A549 (cell line): ENCODE measurements around the gene LMF2. TPM values are rescaled to one million over a fixed set of nuclear protein-coding genes. Genes with fewer than 3 reads are reported as not detected.

Experiments used
- ATAC-seq, 2 experiments: fragments of 200-7000 bp in 1 of 2; fragments of >200 bp in 1 of 2; cut with Nextera tagmentation in 1 of 2; cut with Tn5 transposase in 1 of 2; 3 replicates each; pipeline versions ENCODE4 v1.8.0 to v1.9.1; 2018 to 2020; ENCODE audit warnings: mild to moderate bottlenecking in 1 of 2, moderate library complexity in 1 of 2
- CTCF ChIA-PET: fragments of 300-600 bp; sonication (Branson Sonifier 250); formaldehyde crosslinking; extraction: SDS; loops from one replicate; lab custom pipeline; 2021; ENCODE audit warnings: antibody characterized with exemption, inconsistent platforms; lab: Yijun Ruan, JAX
- POLR2A ChIA-PET: fragments of 350-600 bp; formaldehyde crosslinking; extraction: SDS; loops from one replicate; lab custom pipeline; 2021; ENCODE audit warnings: antibody characterized with exemption, inconsistent platforms; lab: Yijun Ruan, JAX
- DNase-seq, 2 experiments: peaks; one replicate each; pipeline versions ENCODE4 v3.0.0 to v3.0.0-alpha.2; 2011 to 2016; ENCODE audit warnings: low read depth in 1 of 2, low spot score in 1 of 2
- FAIRE-seq: peaks from 2 replicates; lab custom pipeline; 2011; peaks lifted over from hg19 to GRCh38; lab: Jason Lieb, UNC
- H3K27ac ChIP-seq, 2 experiments: fragments of >200 bp; sonication (Bioruptor Twin); formaldehyde crosslinking; 3 replicates each; pipeline ENCODE4 v1.5.1; 2016 to 2017
- H3K4me1 ChIP-seq: fragments of >200 bp; sonication (Bioruptor Twin); formaldehyde crosslinking; 3 replicates; pipeline ENCODE4 v1.6.1; 2016
- H3K4me2 ChIP-seq: fragments of >200 bp; sonication (Bioruptor Twin); formaldehyde crosslinking; 3 replicates; pipeline ENCODE4 v1.6.1; 2016
- H3K4me3 ChIP-seq: fragments of >200 bp; sonication (Bioruptor Twin); formaldehyde crosslinking; 3 replicates; pipeline ENCODE4 v1.5.1; 2016
- H3K9me3 ChIP-seq: fragments of >200 bp; sonication (Bioruptor Twin); formaldehyde crosslinking; 3 replicates; pipeline ENCODE4 v1.6.1; 2016
- BHLHE40 ChIP-seq: IDR thresholded peaks from 2 replicates; pipeline ENCODE4 v1.6.1; 2012; ENCODE audit warnings: low read depth, low read length, inconsistent platforms
- CEBPB ChIP-seq, 2 experiments: fragments of >200 bp in 1 of 2; sonication (Bioruptor Twin) in 1 of 2; formaldehyde crosslinking in 1 of 2; IDR thresholded peaks; 2 replicates each; pipeline ENCODE4 v1.6.1; 2012 to 2016
- CHD4 ChIP-seq: fragments of 200-600 bp; sonication (generic); IDR thresholded peaks from 2 replicates; pipeline ENCODE4 v1.6.1; 2016; ENCODE audit warnings: antibody characterized with exemption, mild to moderate bottlenecking, borderline replicate concordance
- EP300 ChIP-seq, 2 experiments: fragments of >200 bp; sonication (Bioruptor Twin); formaldehyde crosslinking; IDR thresholded peaks; 2 replicates in 1 of 2; 3 replicates in 1 of 2; pipeline ENCODE4 v1.6.1; 2016 to 2017
- ESRRA ChIP-seq: fragments of 150-350 bp; IDR thresholded peaks from 2 replicates; pipeline ENCODE4 v1.6.1; 2014; ENCODE audit warnings: mild to moderate bottlenecking, low read length, borderline replicate concordance
- FOSB ChIP-seq: fragments of 250-450 bp; sonication (Bioruptor Pico); IDR thresholded peaks from 2 replicates; pipeline ENCODE4 v1.5.0; 2020; ENCODE audit warnings: mild to moderate bottlenecking, moderate library complexity
- FOSL2 ChIP-seq, 2 experiments: fragments of 450-650 bp in 1 of 2; fragments of >200 bp in 1 of 2; sonication (Bioruptor Twin) in 1 of 2; formaldehyde crosslinking; IDR thresholded peaks; 2 replicates each; pipeline versions ENCODE4 v1.5.0 to v1.6.1; 2016 to 2020; ENCODE audit warnings: mild to moderate bottlenecking in 1 of 2, moderate library complexity in 1 of 2
- HOXA7 ChIP-seq: fragments of 250-450 bp; sonication (Bioruptor Pico); IDR thresholded peaks from 2 replicates; pipeline ENCODE4 v1.5.0; 2020; ENCODE audit warnings: mild to moderate bottlenecking, moderate library complexity
- HOXB13 ChIP-seq: fragments of 250-450 bp; sonication (Bioruptor Pico); IDR thresholded peaks from 2 replicates; pipeline ENCODE4 v1.5.0; 2020; ENCODE audit warnings: low read depth, mild to moderate bottlenecking, moderate library complexity
- HOXB5 ChIP-seq: fragments of 250-450 bp; sonication (Bioruptor Pico); IDR thresholded peaks from 2 replicates; pipeline ENCODE4 v1.5.0; 2020; ENCODE audit warnings: mild to moderate bottlenecking, moderate library complexity
- JUN ChIP-seq, 2 experiments: fragments of >200 bp; sonication (Bioruptor Twin); formaldehyde crosslinking; IDR thresholded peaks; 2 replicates in 1 of 2; 3 replicates in 1 of 2; pipeline ENCODE4 v1.6.1; 2016 to 2017
- KDM1A ChIP-seq: fragments of 200-600 bp; sonication (generic); IDR thresholded peaks from 2 replicates; pipeline ENCODE4 v1.6.1; 2016; ENCODE audit warnings: low read depth, mild to moderate bottlenecking
- KDM5A ChIP-seq: fragments of 200-600 bp; sonication (generic); IDR thresholded peaks from 2 replicates; pipeline ENCODE4 v1.6.1; 2016; ENCODE audit warnings: antibody characterized with exemption, mild to moderate bottlenecking
- MAZ ChIP-seq: fragments of 150-350 bp; IDR thresholded peaks from 2 replicates; pipeline ENCODE4 v1.6.1; 2014; ENCODE audit warnings: antibody characterized with exemption, low read depth, low read length, borderline replicate concordance
- MYC ChIP-seq: IDR thresholded peaks from 2 replicates; pipeline ENCODE4 v1.6.1; 2012; ENCODE audit warnings: mild to moderate bottlenecking, inconsistent platforms, low read length, improper control_type of control experiment, borderline replicate concordance
- PHF8 ChIP-seq: fragments of 200-600 bp; sonication (generic); IDR thresholded peaks from 2 replicates; pipeline ENCODE4 v1.6.1; 2016; ENCODE audit warnings: low read depth, mild to moderate bottlenecking, antibody characterized with exemption, moderate library complexity, borderline replicate concordance
- RAD21 ChIP-seq, 2 experiments: fragments of >200 bp in 1 of 2; sonication (Bioruptor Twin) in 1 of 2; formaldehyde crosslinking in 1 of 2; IDR thresholded peaks in 1 of 2; conservative IDR thresholded peaks in 1 of 2; 2 replicates in 1 of 2; 3 replicates in 1 of 2; pipeline ENCODE4 v1.6.1; 2012 to 2018; ENCODE audit warnings: inconsistent platforms in 1 of 2
- RFX5 ChIP-seq: fragments of 450-650 bp; IDR thresholded peaks from 2 replicates; pipeline ENCODE4 v1.7.1; 2014; ENCODE audit warnings: antibody characterized with exemption, mild to moderate bottlenecking, moderate library complexity
- TFCP2L1 ChIP-seq: fragments of 250-450 bp; sonication (Bioruptor Pico); IDR thresholded peaks from 2 replicates; pipeline ENCODE4 v1.5.0; 2021; ENCODE audit warnings: mild to moderate bottlenecking
- TP53 ChIP-seq: fragments of 250-450 bp; sonication (Bioruptor Pico); IDR thresholded peaks from 2 replicates; pipeline ENCODE4 v1.5.0; 2021; ENCODE audit warnings: mild to moderate bottlenecking, moderate library complexity
- ZFP36 ChIP-seq: fragments of 450-650 bp; IDR thresholded peaks from 2 replicates; pipeline ENCODE4 v1.6.1; 2014; ENCODE audit warnings: borderline replicate concordance; ENCODE audit not compliant: partially characterized antibody
- ZNF302 ChIP-seq: fragments of 250-450 bp; sonication (Bioruptor Pico); IDR thresholded peaks from 2 replicates; pipeline ENCODE4 v1.9.0; 2021; ENCODE audit warnings: inconsistent platforms, mild to moderate bottlenecking, moderate library complexity
- ZSCAN20 ChIP-seq: fragments of 250-450 bp; sonication (Bioruptor Pico); IDR thresholded peaks from 2 replicates; pipeline ENCODE4 v1.8.0; 2022; ENCODE audit warnings: mild to moderate bottlenecking, moderate library complexity
- WGBS: methylation state at CpG from one replicate; pipeline ENCODE4 v1.1.6; 2017; ENCODE audit errors: missing lambda C conversion rate; 5-methylcytosine and 5-hydroxymethylcytosine counted together
- polyA plus RNA-seq, 4 experiments: library from polyadenylated mRNA; depleted of rRNA in 3 of 4; stranded (reverse); fragments of >200 nt; fragmentation: RNase III in 1 of 4; extraction: RNeasy Plus Mini Kit Qiagen cat#74134 plus additional on column Dnase treatment in 1 of 4; gene quantifications; 2 replicates in 3 of 4; 3 replicates in 1 of 4; pipeline ENCODE4 v1.2.3, GENCODE V29; 2011 to 2017
- TF ChIP-seq, protein P1 (sequence below): fragments of 250-450 bp; sonication (Bioruptor Pico); IDR thresholded peaks from 2 replicates; pipeline ENCODE4 v1.5.0; 2020; ENCODE audit warnings: low read depth, mild to moderate bottlenecking, moderate library complexity
- TF ChIP-seq, protein P2 (sequence below): fragments of >200 bp; sonication (Bioruptor Twin); formaldehyde crosslinking; IDR thresholded peaks from 3 replicates; pipeline ENCODE4 v1.6.1; 2016
- TF ChIP-seq, protein P3 (sequence below): fragments of >200 bp; sonication (Bioruptor Twin); formaldehyde crosslinking; IDR thresholded peaks from 3 replicates; pipeline ENCODE4 v1.5.1; 2016

The LMF2 gene
- polyA plus RNA-seq, 2 of the 4 experiments (the other 2 are of a cell fraction) = 13.0 to 32.5 TPM

DNA sequence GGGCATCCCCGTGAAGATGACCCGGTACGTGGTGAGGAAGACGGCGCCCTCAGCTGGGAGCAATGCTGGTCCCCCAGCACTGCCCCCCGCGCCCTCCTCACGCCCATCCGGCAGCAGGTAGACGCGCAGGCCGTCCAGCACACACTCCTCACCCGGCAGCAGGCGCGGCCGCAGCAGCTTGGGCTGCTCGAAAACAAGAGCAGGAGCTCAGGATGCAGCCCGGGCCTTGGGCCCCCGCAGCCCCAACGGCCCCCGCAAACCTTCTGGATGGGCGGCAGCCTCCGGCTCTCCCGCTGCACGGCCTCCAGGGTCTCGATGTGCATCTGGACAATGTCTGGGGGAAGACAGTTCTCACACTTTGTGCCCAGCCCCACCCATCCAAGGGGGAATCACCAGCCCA, 46.0 kb downstream of the LMF2 start:
- Histone ChIP-seq H3K4me1 (no peaks in the 10 kb centered on the region), H3K4me2 (no peak overlapping the region), H3K4me3 (no peak overlapping the region), H3K9me3 (no peaks in the 10 kb centered on the region), H3K27ac (no peak overlapping the region)
- CTCF ChIA-PET = interaction anchor here (0.6 to 1.3 kb wide), 2 partner anchors 10 to 62 kb away, joined by 4 to 5 read pairs; no protein-coding TSS in a partner anchor
- ATAC-seq = no peak
- no peak for FAIRE-seq
- TF ChIP-seq ZSCAN20 (CRISPR knock-in tag) (no peak), HOXA7 (CRISPR knock-in tag) (no peak), ZNF302 (no peak), FOSL2 (IDR thresholded peaks at IDR 0.05) (no peak), FOSL2 (CRISPR knock-in tag; IDR thresholded peaks at IDR 0.05) (no peak)
- TF ChIP-seq, protein P1, sequence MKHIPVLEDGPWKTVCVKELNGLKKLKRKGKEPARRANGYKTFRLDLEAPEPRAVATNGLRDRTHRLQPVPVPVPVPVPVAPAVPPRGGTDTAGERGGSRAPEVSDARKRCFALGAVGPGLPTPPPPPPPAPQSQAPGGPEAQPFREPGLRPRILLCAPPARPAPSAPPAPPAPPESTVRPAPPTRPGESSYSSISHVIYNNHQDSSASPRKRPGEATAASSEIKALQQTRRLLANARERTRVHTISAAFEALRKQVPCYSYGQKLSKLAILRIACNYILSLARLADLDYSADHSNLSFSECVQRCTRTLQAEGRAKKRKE (CRISPR knock-in tag) = no peak
- DNase-seq = no peak
- POLR2A ChIA-PET = no interaction called here
- 97% methylated on average over 24 of the region's 26 CpGs for WGBS

DNA sequence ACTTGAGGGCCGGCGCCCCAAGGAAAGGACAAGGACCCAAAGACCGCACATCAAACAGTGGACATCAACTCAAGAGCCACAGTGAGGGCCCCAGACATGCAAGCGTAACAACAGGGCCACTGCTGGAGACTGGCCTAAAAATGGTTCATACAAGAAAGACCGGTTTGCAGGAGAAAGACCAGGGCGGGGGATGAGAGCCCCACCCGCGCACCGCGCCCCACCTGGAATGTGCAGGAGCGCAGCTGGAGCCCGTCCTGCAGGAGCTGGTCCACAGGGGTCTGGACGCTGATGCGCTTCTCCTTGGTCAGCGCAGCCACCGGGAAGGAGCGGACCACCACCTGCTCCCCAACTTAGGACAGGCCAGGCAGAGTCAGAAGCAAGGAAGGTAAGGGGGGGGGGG, 46.6 kb downstream of the LMF2 start:
- ATAC-seq (no peak), FAIRE-seq (no peak), DNase-seq (no peak)
- no peak for TF ChIP-seq HOXB5
- TF ChIP-seq TP53 (CRISPR knock-in tag) = no peak
- TF ChIP-seq MYC = no peak
- TF ChIP-seq HOXB13 (CRISPR knock-in tag) = no peak
- TF ChIP-seq, protein P2, sequence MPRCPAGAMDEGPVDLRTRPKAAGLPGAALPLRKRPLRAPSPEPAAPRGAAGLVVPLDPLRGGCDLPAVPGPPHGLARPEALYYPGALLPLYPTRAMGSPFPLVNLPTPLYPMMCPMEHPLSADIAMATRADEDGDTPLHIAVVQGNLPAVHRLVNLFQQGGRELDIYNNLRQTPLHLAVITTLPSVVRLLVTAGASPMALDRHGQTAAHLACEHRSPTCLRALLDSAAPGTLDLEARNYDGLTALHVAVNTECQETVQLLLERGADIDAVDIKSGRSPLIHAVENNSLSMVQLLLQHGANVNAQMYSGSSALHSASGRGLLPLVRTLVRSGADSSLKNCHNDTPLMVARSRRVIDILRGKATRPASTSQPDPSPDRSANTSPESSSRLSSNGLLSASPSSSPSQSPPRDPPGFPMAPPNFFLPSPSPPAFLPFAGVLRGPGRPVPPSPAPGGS = no peak
- no peak for TF ChIP-seq HOXA7 (CRISPR knock-in tag)
- Histone ChIP-seq H3K9me3 (no peaks in the 10 kb centered on the region), H3K27ac (no peak overlapping the region), H3K4me3 (no peak overlapping the region), H3K4me1 (no peaks in the 10 kb centered on the region), H3K4me2 (no peak overlapping the region)
- ChIA-PET CTCF (interaction anchor here (0.7 to 1.3 kb wide), 2 partner anchors 62 to 113 kb away, joined by 3 to 4 read pairs; no protein-coding TSS in a partner anchor), POLR2A (no interaction called here)
- WGBS = 90% methylated on average over 12 of the region's 17 CpGs

DNA sequence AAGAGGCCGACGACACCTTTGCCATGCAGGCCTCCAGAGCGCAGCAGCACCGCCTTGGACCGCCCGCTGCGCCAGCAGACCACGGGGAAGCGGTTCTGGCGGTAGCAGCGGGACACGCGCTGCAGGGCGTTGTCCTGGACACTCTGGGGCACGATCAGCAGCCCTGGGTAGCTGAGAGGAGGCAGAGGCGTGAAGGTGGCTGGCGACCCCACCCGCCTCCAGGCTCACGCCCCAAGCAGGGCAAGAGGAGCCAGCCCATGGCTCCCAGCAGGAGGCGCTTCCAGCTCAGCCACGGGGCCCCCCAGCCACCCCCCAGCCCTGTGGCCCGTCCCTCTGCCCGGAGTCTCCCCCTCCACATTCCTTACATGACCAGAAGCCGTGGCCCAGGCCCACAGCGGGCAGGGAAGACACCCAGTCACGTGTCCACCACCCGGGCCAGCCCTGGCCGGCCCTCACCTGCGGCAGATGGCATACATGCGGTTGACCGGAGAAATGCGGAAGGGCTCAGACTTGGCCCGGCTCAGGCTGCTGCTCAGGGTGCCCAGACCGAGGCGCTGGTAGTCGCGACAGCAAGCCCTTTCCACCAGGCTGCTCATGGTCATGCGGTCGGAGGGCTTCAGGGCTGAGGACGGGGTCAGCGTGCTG, 47.9 kb downstream of the LMF2 start:
- ChIA-PET POLR2A (no interaction called here), CTCF (interaction anchor here (1.6 kb wide), 1 partner anchor 8 kb away, joined by 4 read pairs; no protein-coding TSS in a partner anchor)
- DNase-seq (no peak), FAIRE-seq (no peak), ATAC-seq (no peak)
- Histone ChIP-seq H3K9me3 (no peaks in the 10 kb centered on the region), H3K4me2 (no peak overlapping the region), H3K4me3 (no peak overlapping the region), H3K27ac (no peak overlapping the region), H3K4me1 (no peaks in the 10 kb centered on the region)
- 94% methylated on average over 24 of the region's 41 CpGs for WGBS
- TF ChIP-seq, protein P1 (CRISPR knock-in tag) = no peak
- TF ChIP-seq ZFP36 (no peak), TFCP2L1 (CRISPR knock-in tag) (no peak), ESRRA (no peak), CEBPB (IDR thresholded peaks at IDR 0.05) (no peak), TP53 (CRISPR knock-in tag) (no peak), RAD21 (conservative IDR thresholded peaks at IDR 0.05 in 1 of 2, IDR thresholded peaks at IDR 0.05 in 1 of 2) (no peak), KDM5A (no peak), JUN (IDR thresholded peaks at IDR 0.05) (no peak), CHD4 (no peak), MAZ (no peak), EP300 (IDR thresholded peaks at IDR 0.05) (no peak), BHLHE40 (no peak), FOSB (CRISPR knock-in tag) (no peak), PHF8 (no peak), KDM1A (no peak), RFX5 (no peak)
- TF ChIP-seq, protein P3, sequence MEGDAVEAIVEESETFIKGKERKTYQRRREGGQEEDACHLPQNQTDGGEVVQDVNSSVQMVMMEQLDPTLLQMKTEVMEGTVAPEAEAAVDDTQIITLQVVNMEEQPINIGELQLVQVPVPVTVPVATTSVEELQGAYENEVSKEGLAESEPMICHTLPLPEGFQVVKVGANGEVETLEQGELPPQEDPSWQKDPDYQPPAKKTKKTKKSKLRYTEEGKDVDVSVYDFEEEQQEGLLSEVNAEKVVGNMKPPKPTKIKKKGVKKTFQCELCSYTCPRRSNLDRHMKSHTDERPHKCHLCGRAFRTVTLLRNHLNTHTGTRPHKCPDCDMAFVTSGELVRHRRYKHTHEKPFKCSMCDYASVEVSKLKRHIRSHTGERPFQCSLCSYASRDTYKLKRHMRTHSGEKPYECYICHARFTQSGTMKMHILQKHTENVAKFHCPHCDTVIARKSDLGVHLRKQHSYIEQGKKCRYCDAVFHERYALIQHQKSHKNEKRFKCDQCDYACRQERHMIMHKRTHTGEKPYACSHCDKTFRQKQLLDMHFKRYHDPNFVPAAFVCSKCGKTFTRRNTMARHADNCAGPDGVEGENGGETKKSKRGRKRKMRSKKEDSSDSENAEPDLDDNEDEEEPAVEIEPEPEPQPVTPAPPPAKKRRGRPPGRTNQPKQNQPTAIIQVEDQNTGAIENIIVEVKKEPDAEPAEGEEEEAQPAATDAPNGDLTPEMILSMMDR = no peak
